Occipital lobe (tissue), 2 donors: ENCODE measurements around the gene SASH1. TPM values are rescaled to one million over a fixed set of nuclear protein-coding genes. Genes with fewer than 3 reads are reported as not detected.
A peak's percentile ranks its signal among the peaks of the same experiment; 100 is the strongest.

Source experiments
- DNase-seq: peaks from one replicate; lab custom pipeline; 2025; lab: John Stamatoyannopoulos, UW
- total RNA-seq: library from RNA; depleted of rRNA; stranded (reverse); fragments of >200 nt; gene quantifications from one replicate; pipeline ENCODE4 v1.2.3, GENCODE V29; 2014

Gene SASH1
- total RNA-seq, 1 donor from 2014 or later: 25.4 TPM

DNA sequence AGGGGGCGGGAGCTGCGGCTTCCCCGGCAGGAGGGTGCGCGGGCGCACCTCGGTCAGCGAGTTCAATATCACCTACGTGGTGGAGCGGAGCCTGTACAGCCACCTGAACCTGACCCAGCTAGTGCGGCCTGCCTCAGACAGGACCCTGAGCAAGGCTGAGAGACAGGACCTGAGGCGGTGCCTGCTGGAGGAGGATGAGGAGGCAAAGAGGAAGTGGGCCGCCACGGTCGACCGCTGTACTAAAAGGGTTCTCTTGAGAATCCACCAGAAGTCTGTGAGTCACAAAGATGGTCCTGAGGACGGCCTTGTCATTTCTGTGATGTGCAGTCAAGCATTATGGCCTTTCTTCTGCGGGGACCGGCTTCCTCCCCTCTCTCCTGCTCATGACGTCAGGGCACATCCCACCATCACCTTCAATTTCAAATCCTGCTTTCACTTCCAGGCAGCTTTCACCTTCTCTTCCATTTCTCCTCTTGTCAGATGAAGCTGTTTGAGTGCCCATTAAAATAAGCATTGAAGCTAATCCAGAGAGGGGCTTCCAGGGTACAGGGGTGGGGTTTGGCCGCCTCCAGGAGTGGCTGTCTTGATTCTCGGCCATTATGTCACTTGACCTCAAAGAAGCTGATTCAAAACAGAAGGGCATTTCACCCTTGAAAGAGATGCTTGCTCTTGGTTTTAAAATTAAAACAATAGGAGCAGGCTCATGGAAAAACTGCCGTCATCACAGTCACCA, 177.6 kb downstream of the SASH1 start:
- DNase-seq: no peak

DNA sequence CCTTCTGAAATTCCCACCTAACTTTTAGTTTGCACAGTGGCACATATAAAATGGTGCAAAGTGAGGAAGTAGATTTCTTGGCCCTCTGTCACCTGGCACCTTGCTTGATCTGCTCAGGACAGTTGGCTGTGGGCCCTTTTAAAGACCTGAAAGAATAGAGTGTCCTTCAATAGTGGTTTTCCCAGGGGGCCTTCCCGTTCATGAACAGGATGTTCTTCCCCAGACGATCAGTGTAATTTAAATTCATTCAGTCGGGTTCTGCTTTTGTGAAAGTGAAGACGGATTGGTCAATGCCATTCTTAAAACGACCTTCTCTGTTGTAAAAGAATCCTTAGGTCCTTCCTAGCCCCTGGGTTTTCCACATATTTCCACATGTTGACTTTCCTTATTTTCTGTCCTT, 178.5 kb downstream of the SASH1 start:
- DNase-seq: no peak

DNA sequence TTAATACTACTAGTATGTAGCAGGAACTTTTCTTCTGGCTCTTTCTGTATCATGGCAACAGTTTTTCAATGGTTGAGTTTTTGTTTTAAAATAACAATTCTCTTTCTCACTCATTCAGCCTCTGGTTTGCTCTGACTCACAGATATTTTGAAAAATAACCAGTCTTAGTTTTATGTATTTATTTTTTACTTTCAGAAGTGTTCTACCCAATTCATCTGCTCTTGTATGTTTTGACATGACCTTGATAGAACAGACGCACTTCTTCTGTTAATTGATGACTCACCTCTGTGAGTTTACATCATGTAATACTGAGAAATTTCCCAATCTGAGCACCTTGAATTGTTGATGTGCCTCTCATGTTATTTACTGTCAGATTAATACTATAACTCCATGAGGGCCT, 178.9 kb downstream of the SASH1 start:
- no peak for DNase-seq

DNA sequence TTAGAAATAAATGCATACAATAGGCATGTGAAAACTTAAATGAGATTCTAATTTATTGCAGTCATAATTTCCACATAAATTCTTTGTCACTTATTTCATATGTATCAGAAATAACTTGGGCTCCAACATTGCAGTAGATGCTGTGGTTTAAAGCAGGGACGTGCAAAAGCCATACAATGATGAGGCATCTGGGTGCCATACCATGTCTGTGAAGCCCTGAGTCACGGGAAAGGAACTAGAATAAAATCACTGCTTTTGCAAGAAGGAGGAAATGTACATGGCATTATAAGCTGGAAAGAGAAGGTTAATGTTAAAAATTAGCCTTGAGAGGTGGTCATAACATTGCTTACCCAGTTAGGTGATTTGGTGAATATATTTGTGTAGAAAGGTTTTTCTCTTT, 180.4 kb downstream of the SASH1 start:
- no peak for DNase-seq

DNA sequence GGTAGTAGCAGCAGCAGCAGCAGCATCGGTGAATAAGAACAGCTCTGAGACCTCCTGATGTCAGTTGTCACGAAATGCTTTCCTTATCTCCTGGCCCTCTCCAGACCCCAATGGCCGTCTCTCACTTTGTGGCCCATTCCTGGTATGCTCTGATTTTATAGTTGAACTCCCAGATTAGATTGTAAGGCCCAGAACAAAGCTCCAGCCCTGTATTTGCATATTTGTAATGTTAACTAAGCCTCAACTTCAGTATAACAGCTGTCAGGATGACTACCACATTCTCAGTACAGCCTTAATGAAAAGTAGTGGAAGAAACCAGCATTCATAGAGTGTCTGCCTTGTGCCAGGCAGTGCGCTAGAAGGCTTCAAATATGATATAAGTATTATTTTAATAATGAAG, 180.9 kb downstream of the SASH1 start:
- no peak for DNase-seq

DNA sequence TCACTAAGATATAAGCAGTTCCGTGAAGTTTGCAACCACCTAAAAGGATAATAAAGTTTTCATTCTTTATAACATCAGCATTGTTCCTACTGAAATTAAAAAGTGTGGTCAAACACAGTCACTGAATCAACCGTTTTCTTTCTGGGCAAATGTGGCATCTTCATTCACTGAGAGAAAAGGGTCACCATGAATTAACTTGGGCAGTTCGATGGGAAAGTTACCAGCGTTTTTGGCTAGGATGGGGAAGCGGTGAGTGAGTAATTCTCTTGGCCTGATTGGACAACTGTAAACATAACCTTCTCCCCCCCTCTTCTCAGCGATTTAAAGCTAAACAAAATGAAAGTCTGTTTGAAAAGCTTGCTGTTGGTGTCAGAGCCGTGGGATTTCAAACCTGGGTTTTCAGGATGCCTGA, 181.8 kb downstream of the SASH1 start:
- DNase-seq: no peak

DNA sequence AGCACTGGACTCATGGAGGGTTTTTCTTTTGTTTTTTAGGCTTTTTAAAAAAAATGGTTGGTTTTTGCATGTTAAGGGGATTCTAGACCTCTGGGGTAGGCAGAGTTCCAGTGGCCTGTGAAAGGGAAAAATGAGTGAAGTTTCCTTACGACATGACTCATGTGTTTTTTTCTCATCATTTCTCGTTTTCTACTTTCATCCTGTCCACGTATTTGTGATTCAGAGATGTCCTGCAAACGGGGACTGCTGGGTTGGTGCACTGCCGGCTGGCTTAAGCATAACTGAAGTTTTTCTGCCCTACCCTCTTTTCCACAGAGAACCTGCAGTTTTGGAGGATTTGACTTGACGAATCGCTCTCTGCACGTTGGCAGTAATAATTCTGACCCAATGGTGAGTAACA, 182.3 kb downstream of the SASH1 start:
- DNase-seq: no peak

DNA sequence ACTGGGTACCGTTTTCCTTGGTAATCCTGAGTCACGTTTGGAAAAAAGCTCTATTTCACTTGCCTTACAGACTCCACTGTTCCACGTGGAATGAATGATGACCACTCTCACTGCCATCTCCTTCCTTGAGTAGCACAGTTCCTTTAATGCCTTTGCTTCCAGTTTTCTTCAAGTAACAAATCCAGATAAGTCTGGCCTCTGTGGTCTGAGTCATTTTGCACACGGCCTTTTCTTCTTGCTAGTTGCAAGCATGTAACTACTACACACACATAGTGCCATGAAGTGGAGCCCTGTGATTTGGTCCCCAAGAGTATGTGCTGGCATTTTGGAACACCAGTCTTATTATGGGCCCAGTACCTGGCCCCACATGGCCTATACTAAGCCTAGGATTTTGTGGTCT, 182.8 kb downstream of the SASH1 start:
- no peak for DNase-seq

DNA sequence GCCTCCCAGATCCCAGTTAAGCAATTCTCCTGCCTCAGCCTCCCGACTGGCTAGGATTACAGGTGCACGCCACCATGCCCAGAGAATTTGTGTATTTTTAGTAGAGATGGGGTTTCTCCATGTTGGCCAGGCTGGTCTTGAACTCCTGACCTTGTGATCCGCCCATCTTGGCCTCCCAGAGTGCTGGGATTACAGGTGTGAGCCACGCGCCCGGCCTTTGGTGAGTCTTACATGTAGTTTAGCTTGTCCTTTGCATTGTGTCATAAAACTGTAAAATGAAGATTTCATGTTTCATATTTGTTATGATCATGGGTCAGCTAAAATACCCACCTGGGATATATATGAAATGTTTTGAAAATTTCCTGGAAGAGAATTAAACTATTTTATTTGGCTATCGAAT, 183.5 kb downstream of the SASH1 start:
- DNase-seq: no peak

DNA sequence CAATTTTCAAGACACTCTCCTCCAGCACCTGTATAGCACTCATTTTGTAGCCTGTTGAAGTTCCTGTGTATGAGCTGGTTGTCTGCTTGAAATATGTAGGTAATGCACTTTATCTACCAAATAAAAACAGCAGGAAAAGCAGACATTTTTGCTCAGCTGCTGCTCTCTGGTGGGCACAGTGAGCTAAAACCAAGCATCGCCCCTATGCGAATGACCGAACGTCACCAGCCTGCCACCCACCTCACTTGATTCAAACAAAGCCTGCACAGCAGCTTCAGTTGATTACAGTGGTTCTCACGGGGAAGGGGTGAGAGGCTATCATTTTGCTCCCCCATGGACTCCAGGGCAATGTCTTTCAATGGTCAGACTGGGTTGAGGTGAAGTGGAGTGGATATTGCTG, 185.7 kb downstream of the SASH1 start:
- no peak for DNase-seq

DNA sequence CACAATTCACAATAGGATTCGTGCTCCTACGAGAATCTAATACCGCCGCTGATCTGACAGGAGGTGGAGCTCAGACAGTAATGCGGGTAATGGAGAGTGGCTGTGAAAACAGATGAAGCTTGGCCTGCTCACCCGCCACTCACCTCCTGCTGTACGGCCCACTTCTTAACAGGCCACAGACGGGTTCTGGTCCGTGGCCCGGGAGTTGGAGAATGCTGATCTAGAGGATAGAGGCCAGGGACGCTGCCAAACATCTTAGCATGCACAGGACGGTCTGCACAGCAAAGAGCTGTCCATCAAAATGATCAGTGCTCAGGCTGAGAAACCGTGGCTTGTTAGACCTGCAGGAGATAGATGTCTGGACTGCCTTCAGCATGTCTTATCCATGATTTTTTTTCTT, 186.4 kb downstream of the SASH1 start:
- no peak for DNase-seq

DNA sequence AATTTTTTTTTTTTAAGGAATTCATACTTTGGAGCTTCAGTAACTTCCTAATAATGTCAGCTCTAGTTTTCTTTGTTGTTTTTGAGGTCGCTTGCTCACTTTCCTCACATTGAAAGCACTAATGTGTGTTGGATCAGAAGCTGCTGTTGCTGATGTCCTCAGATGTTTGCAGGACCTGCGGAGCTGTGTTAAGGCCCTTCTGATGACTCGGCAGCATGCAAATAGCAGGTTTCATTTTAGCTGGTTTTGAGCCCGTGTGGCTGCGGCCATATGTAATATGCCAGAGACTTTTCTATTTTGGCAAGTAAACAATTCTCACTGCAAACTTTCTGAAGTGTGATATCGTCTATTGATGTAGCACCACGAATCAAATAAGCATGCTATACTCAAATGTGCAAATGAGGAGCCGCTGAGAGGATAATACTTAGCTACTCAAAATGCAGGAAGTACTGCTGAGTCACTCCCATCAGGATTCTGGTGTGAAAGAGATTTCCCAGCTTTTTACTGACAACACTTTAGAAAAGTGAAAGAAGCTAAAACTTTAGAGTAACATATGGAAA, 187.8 kb downstream of the SASH1 start:
- DNase-seq: peak; percentile 22

DNA sequence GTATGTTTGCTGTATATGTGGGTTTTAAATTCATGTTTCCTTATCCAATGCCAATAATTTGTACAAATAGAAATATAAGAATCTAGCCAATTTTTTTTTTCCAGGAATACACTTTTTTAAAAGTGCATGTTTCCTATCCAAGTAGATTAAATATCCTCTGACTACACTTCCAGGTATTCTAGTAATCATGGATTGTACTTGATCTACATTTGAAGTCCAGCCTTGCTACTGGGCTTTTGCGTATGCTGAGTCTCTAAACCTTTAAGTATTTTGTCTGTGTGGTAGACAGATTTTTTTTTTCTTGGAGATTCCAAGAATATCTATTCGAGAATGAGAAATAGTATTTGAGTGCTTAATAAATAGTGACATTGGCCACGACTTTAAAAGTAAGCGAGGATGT, 188.3 kb downstream of the SASH1 start:
- DNase-seq: no peak

DNA sequence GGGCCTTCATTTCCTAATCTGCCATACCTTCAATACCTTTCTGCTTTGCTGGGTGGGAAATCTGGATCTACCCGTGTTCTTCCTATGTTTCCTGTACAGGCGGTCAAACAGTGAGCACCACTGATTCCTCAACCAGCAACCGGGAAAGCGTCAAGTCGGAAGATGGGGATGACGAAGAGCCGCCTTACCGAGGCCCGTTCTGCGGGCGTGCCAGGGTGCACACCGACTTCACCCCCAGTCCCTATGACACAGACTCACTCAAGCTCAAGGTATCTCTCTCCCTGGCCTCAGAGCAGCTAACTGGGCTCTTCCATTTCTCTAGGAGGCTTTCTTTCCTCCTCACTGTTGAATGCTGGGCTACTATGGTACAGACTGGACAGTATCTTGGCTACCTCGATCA, 190.1 kb downstream of the SASH1 start:
- no peak for DNase-seq

DNA sequence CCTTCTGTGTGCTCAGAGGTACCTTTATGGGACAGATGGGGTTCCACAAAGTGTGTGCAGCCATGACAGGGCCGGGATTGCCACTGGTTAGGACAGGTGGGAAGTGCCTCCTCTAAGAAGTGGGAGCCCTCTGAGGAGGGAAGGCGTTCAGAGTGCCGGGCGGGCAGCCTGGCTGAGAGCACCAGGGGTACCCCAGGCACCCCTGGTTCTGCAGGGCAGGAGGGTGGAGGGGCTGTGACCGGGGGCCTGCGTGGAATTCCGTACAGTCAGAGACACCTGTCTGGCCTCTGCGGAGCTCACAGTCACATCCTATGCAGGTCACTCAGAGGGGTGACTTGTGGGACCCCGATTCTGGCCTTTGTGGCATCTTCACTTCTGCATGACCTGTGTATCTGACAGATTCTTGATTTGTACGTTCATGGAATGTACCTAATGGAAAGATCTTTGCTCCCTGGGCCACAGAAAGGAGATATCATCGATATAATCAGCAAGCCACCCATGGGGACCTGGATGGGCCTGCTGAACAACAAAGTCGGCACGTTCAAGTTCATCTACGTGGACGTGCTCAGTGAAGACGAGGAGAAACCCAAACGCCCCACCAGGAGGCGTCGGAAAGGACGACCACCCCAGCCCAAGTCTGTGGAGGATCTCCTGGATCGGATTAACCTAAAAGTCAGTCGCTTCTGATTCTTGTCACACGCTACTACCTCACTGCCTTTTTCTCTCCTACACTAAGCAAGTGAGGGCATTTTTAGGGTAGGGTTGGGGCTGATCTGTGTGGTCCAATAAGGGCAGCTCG, 190.9 kb downstream of the SASH1 start:
- DNase-seq: no peak

DNA sequence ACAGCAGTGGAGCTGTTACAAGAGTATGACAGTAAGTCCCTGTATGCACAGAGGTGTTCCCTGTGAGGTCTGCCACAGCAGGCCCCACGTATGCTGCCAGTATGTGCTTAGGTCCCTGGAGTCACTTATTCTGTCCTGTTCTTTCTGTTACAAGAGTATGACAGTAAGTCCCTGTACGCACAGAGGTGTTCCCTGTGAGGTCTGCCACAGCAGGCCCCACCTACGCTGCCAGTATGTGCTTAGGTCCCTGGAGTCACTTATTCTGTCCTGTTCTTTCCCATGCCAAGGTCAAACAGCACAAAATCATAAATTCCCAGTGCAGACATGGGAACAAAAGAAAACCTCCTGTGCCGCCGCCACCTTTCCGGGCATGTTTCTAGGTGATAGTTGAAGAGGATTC, 192.2 kb downstream of the SASH1 start:
- no peak for DNase-seq

DNA sequence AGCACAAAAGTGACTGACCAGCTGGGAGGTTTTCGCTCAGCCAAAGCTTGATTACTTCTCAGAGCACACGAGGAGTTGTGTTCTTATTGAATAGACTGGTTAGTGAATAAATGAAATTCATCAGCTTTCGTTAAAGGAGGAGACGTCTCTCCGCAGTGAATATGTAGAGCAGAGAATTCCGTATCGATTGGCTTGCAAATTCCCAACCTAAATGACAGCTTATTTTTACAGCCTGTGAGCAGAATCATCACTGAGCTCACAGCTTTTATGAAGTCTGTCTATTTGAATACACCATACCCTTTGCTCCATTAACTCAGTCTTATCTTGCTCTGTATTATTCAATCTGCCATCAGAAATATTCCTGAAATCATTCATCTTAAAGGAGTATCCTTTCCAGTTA, 192.7 kb downstream of the SASH1 start:
- DNase-seq: no peak

DNA sequence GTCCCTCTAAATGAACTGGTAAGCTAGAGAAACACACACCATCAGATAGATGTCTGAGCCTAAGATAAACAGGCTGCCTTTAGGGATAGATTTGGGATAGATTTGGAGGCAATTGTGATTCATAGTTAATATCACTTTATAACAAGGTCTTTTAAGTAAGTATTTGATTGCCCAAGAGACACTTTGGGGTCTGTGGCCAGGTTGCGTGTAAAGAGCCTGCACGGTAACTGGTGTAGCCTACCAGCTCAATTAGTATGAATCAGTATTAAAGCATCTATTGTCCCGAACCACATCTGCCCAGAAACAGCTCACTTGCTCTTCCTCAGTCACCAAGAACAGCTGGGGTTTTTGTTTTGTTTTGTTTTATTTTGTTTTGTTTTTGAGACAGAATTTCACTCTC, 193.3 kb downstream of the SASH1 start:
- no peak for DNase-seq

DNA sequence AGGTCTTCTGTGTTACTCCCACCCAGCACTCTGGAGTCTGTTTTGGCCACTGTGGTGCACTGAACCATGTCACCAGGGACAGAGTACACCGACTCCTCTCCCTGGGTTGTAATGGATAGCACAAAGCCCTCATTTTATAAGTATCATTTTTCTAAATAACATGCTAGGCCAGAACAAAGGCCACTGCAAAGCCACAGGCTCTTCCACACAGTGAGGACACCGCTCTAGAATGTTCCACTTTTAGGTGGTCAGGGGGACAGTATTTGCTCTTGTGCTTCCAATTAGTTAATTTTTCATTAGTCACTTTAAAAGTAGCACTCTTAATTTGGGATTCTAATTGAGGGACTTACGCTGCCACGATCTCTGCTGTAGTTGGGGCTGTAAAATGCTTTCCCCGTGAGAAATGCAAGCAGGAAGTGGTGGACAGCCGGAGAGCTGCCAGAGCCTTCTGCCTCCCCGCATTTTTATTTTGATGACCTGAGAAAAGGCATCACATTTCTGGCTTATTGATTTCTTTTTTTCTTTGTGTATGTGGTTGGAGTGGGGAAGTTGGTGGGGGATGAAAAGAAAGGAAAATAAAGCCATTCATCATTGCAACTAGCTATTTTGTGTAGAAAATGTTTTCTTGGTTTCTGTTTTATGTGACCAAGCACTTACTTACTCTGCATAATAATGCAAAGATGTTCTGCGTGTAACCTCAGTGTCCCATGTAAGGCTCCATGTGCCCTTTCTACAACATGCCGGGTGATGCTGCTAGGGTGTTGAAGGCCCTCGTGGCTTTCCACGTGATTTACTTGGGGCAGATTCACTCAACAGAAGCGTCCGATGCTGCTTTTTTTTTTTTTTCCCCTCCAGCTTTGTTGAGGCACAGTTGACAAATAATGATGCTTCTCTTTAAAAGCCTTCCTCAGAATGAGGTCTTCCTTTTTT, 195.9 kb downstream of the SASH1 start:
- DNase-seq: no peak

DNA sequence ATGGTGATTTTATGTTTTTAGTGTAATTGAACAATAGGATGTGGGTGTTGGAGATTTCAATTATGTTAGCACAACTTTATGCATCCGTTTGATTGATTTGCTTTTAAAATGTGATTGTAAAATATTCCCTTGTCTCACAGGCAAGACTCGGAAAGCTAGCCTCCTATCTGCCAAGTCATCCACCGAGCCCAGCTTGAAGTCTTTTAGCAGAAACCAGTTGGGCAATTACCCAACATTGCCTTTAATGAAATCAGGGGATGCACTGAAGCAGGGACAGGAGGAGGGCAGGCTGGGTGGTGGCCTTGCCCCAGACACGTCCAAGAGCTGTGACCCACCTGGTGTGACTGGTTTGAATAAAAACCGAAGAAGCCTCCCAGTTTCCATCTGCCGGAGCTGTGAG, 200.9 kb downstream of the SASH1 start:
- DNase-seq: no peak

DNA sequence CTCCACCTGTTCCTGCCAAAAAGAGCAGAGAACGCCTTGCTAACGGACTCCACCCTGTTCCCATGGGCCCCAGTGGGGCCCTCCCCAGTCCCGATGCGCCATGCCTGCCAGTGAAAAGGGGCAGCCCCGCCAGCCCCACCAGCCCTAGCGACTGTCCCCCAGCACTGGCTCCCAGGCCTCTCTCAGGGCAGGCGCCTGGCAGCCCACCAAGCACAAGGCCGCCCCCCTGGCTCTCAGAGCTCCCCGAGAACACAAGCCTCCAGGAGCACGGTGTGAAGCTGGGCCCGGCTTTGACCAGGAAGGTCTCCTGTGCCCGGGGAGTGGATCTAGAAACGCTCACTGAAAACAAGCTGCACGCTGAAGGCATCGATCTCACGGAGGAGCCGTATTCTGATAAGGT, 201.8 kb downstream of the SASH1 start:
- no peak for DNase-seq

DNA sequence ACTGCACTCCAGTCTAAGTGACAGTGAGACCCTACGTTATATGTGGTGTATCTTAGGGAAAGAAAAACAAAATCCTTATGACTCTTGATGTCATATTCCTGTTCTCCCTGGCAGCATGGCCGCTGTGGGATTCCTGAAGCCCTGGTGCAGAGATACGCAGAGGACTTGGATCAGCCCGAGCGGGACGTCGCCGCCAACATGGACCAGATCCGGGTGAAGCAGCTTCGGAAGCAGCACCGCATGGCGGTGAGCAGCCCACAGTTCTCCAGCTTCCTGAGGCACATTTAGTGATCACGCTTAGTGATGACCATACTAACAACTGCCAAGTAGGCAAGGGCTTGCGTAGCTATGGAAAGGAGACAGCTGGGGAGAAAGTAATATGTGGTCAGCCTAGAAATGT, 203.3 kb downstream of the SASH1 start:
- DNase-seq: no peak
